SIG-M5 treated with dmso at 0.1 percent for 504 hours (cell line): ENCODE data around the gene DAPL1.
"Not testable (repeated sequence)": the region's sequence is repeated elsewhere in the genome, so short reads cannot be mapped to it uniquely, and the experiment has no call there.

ENCODE experiments used
- DNase-seq: peaks from one replicate; lab custom pipeline; 2025; ENCODE audit not compliant: unreplicated experiment; lab: John Stamatoyannopoulos, UW

DAPL1 gene

GRCh38 chr2:158817588-158817987 lies 22.5 kb downstream of the DAPL1 start:
- DNase-seq = no peak

- no peak for DNase-seq
Observed at GRCh38 chr2:158818511-158818910, 23.4 kb downstream of the DAPL1 start.

- no peak for DNase-seq
Observed at GRCh38 chr2:158822193-158822592, 27.1 kb downstream of the DAPL1 start.

- DNase-seq = no peak
Observed at GRCh38 chr2:158823486-158824237, 28.5 kb downstream of the DAPL1 start.

- no peak for DNase-seq
Observed at GRCh38 chr2:158825021-158825420, 29.9 kb downstream of the DAPL1 start.

GRCh38 chr2:158826965-158827364 lies 31.8 kb downstream of the DAPL1 start:
- no peak for DNase-seq

GRCh38 chr2:158828378-158829164 lies 33.5 kb downstream of the DAPL1 start:
- no peak for DNase-seq

- no peak for DNase-seq
Observed at GRCh38 chr2:158829167-158829566, 34.0 kb downstream of the DAPL1 start.

GRCh38 chr2:158830201-158830600 lies 35.1 kb downstream of the DAPL1 start:
- no peak for DNase-seq

- DNase-seq = peak; percentile 15
Observed at GRCh38 chr2:158835431-158835830, 40.3 kb downstream of the DAPL1 start.

GRCh38 chr2:158837645-158838044 lies 42.5 kb downstream of the DAPL1 start:
- no peak for DNase-seq

GRCh38 chr2:158841850-158842249 lies 46.7 kb downstream of the DAPL1 start:
- no peak for DNase-seq

- DNase-seq = no peak
Observed at GRCh38 chr2:158845444-158845843, 50.3 kb downstream of the DAPL1 start.

GRCh38 chr2:158845859-158846258 lies 50.7 kb downstream of the DAPL1 start:
- DNase-seq = no peak

- not testable (repeated sequence) for DNase-seq
Observed at GRCh38 chr2:158847526-158847925, 52.4 kb downstream of the DAPL1 start.

- DNase-seq = not testable (repeated sequence)
Observed at GRCh38 chr2:158848031-158848970, 53.2 kb downstream of the DAPL1 start.

- DNase-seq = not testable (repeated sequence)
Observed at GRCh38 chr2:158860179-158860578, 65.1 kb downstream of the DAPL1 start.

GRCh38 chr2:158861626-158862025 lies 66.5 kb downstream of the DAPL1 start:
- DNase-seq = not testable (repeated sequence)

- not testable (repeated sequence) for DNase-seq
Observed at GRCh38 chr2:158865469-158865868, 70.4 kb downstream of the DAPL1 start.
